Liver (tissue), 9 donors: Measurements from ENCODE around the gene SHOX. TPM values are rescaled to one million over a fixed set of nuclear protein-coding genes. Genes with fewer than 3 reads are reported as not detected.

Source experiments
- DNase-seq: peaks from one replicate; pipeline ENCODE4 v3.0.0-alpha.2; 2017; ENCODE audit warnings: low spot score
- H3K27ac ChIP-seq, 2 donors: one replicate each; pipeline ENCODE4 v1.7.0; 2013; ENCODE audit warnings: inconsistent platforms in 2 of 2, low read length in 2 of 2, control low read depth in 1 of 2, low read depth in 1 of 2, mild to moderate bottlenecking in 1 of 2
- H3K27me3 ChIP-seq, 4 donors: one replicate each; pipeline versions ENCODE4 v1.6.1 to v1.7.0; 2013; ENCODE audit warnings: low read length in 3 of 4, inconsistent platforms in 1 of 4, mild to moderate bottlenecking in 1 of 4, moderate library complexity in 1 of 4; ENCODE audit not compliant: control insufficient read depth in 4 of 4, insufficient read depth in 4 of 4
- H3K36me3 ChIP-seq, 4 donors: one replicate each; pipeline versions ENCODE4 v1.6.1 to v1.7.0; 2013; ENCODE audit warnings: low read length in 3 of 4, mild to moderate bottlenecking in 3 of 4, low read depth in 1 of 4, moderate library complexity in 1 of 4; ENCODE audit not compliant: control insufficient read depth in 4 of 4, insufficient read depth in 3 of 4
- H3K4me1 ChIP-seq, 4 donors: one replicate each; pipeline versions ENCODE4 v1.6.1 to v1.7.0; 2013; ENCODE audit warnings: low read length in 3 of 4, mild to moderate bottlenecking in 3 of 4, moderate library complexity in 1 of 4; ENCODE audit not compliant: control insufficient read depth in 4 of 4, insufficient read depth in 4 of 4
- H3K4me3 ChIP-seq, 3 donors: one replicate each; pipeline versions ENCODE4 v1.6.1 to v1.7.0; 2013; ENCODE audit warnings: low read length in 3 of 3, control low read depth in 1 of 3, low read depth in 1 of 3, mild to moderate bottlenecking in 1 of 3
- H3K9ac ChIP-seq, 2 donors: one replicate each; pipeline ENCODE4 v1.7.0; 2013; ENCODE audit warnings: low read length in 2 of 2, mild to moderate bottlenecking in 2 of 2, moderate library complexity in 2 of 2, control low read depth in 1 of 2, low read depth in 1 of 2
- H3K9me3 ChIP-seq, 4 donors: one replicate each; pipeline versions ENCODE4 v1.6.1 to v1.7.0; 2013; ENCODE audit warnings: low read length in 3 of 4; ENCODE audit not compliant: control insufficient read depth in 4 of 4
- CTCF ChIP-seq: fragments of 150-350 bp; IDR thresholded peaks from 2 replicates; pipeline ENCODE4 v1.5.1; 2017; ENCODE audit warnings: improper control_type of control experiment, low read depth, low read length; ENCODE audit not compliant: missing input control
- EGR1 ChIP-seq, 2 donors: IDR thresholded peaks; 2 replicates each; pipeline ENCODE4 v1.6.1; 2016 to 2018; ENCODE audit warnings: antibody characterized with exemption in 2 of 2, low read depth in 2 of 2
- FOXA1 ChIP-seq: IDR thresholded peaks from 2 replicates; pipeline ENCODE4 v1.6.1; 2016; ENCODE audit warnings: antibody characterized with exemption
- FOXA2 ChIP-seq: IDR thresholded peaks from 2 replicates; pipeline ENCODE4 v1.6.1; 2016; ENCODE audit warnings: antibody characterized with exemption
- GABPA ChIP-seq, 2 donors: IDR thresholded peaks in 1 of 2; conservative IDR thresholded peaks in 1 of 2; 2 replicates each; pipeline ENCODE4 v1.6.1; 2016; ENCODE audit warnings: antibody characterized with exemption in 2 of 2, mild to moderate bottlenecking in 1 of 2, moderate library complexity in 1 of 2
- HNF4A ChIP-seq, 2 donors: conservative IDR thresholded peaks; 2 replicates each; pipeline ENCODE4 v1.6.1; 2016; ENCODE audit warnings: antibody characterized with exemption in 2 of 2, mild to moderate bottlenecking in 2 of 2
- HNF4G ChIP-seq: IDR thresholded peaks from 2 replicates; pipeline ENCODE4 v1.6.1; 2016; ENCODE audit warnings: antibody characterized with exemption
- JUND ChIP-seq, 2 donors: IDR thresholded peaks; 2 replicates each; pipeline ENCODE4 v1.6.1; 2016; ENCODE audit warnings: antibody characterized with exemption in 2 of 2
- MAX ChIP-seq: IDR thresholded peaks from 2 replicates; pipeline ENCODE4 v1.6.1; 2016; ENCODE audit warnings: antibody characterized with exemption
- NR2F2 ChIP-seq: IDR thresholded peaks from 2 replicates; pipeline ENCODE4 v1.6.1; 2016; ENCODE audit warnings: antibody characterized with exemption
- REST ChIP-seq: IDR thresholded peaks from 2 replicates; pipeline ENCODE4 v1.6.1; 2016; ENCODE audit warnings: antibody characterized with exemption, mild to moderate bottlenecking
- RXRA ChIP-seq, 2 donors: IDR thresholded peaks; 2 replicates each; pipeline ENCODE4 v1.6.1; 2017 to 2018; ENCODE audit warnings: antibody characterized with exemption in 2 of 2, mild to moderate bottlenecking in 1 of 2
- SP1 ChIP-seq: IDR thresholded peaks from 2 replicates; pipeline ENCODE4 v1.6.1; 2018; ENCODE audit warnings: antibody characterized with exemption, mild to moderate bottlenecking
- TAF1 ChIP-seq: conservative IDR thresholded peaks from 2 replicates; pipeline ENCODE4 v1.6.1; 2016; ENCODE audit warnings: antibody characterized with exemption, mild to moderate bottlenecking
- YY1 ChIP-seq: IDR thresholded peaks from 2 replicates; pipeline ENCODE4 v1.6.1; 2016; ENCODE audit warnings: antibody characterized with exemption, mild to moderate bottlenecking
- ZBTB33 ChIP-seq: IDR thresholded peaks from 2 replicates; pipeline ENCODE4 v1.6.1; 2016; ENCODE audit warnings: antibody characterized with exemption
- WGBS: extraction: QIAGEN DNeasy Blood & Tissue Kit; methylation state at CpG from one replicate; pipeline ENCODE4 v1.1.7; 2013; 5-methylcytosine and 5-hydroxymethylcytosine counted together
- polyA plus RNA-seq, 2 donors: library from polyadenylated mRNA; stranded (reverse) in 1 of 2; unstranded in 1 of 2; fragments of 200-250 nt in 1 of 2; fragments of >200 nt in 1 of 2; fragmentation: Nextera tagmentation in 1 of 2; extraction: Ambion mirVana in 1 of 2; gene quantifications; one replicate each; pipeline versions ENCODE4 v1.2.1 to v1.2.3, GENCODE V29; 2013 to 2015
- total RNA-seq, 2 donors: library from RNA; depleted of rRNA; stranded (reverse); fragments of >200 nt; gene quantifications; one replicate each; pipeline ENCODE4 v1.2.3, GENCODE V29; 2014
- donor health status: healthy.
- donor health status: healthy.
- donor health status: healthy.
- donor health status: healthy.
- donor health status: healthy.

SHOX gene
- total and polyA plus RNA-seq, 4 donors = not detected

GRCh38 chrX:584572-584971 lies 46.0 kb upstream of the SHOX start:
- no peaks in the 10 kb centered on the region for H3K27me3 ChIP-seq
- no peak overlapping the region for H3K4me3 ChIP-seq
- no peak for DNase-seq
- H3K36me3 ChIP-seq = no peaks in the 10 kb centered on the region
- H3K9ac ChIP-seq = no peak overlapping the region
- H3K4me1 ChIP-seq = no peaks in the 10 kb centered on the region
- 31% methylated on average over 1 of the region's 1 CpG for WGBS
- H3K9me3 ChIP-seq = no peaks in the 10 kb centered on the region
- TF ChIP-seq EGR1 (IDR thresholded peaks at IDR 0.05; ENCODE audit: low read depth in 2 of 2) (no peak), CTCF (no peak), YY1 (no peak), JUND (IDR thresholded peaks at IDR 0.05) (no peak), MAX (no peak), TAF1 (no peak), FOXA2 (no peak), FOXA1 (no peak), REST (no peak), NR2F2 (no peak), HNF4A (conservative IDR thresholded peaks at IDR 0.05) (no peak), SP1 (no peak), HNF4G (no peak)
- H3K27ac ChIP-seq = no peak overlapping the region

- Histone ChIP-seq H3K9ac (no peak overlapping the region), H3K36me3 (no peaks in the 10 kb centered on the region), H3K27me3 (no peaks in the 10 kb centered on the region), H3K27ac (no peak overlapping the region), H3K4me1 (no peaks in the 10 kb centered on the region), H3K9me3 (no peaks in the 10 kb centered on the region), H3K4me3 (no peak overlapping the region)
- 48% methylated on average over 21 of the region's 21 CpGs for WGBS
- DNase-seq = no peak
- TF ChIP-seq REST (no peak), NR2F2 (no peak), TAF1 (no peak), GABPA (IDR thresholded peaks at IDR 0.05 in 1 of 2, conservative IDR thresholded peaks at IDR 0.05 in 1 of 2) (no peak), RXRA (IDR thresholded peaks at IDR 0.05) (no peak), HNF4A (conservative IDR thresholded peaks at IDR 0.05) (no peak), EGR1 (IDR thresholded peaks at IDR 0.05; ENCODE audit: low read depth in 2 of 2) (no peak), FOXA2 (no peak), CTCF (no peak), ZBTB33 (no peak), FOXA1 (no peak), JUND (IDR thresholded peaks at IDR 0.05) (no peak)
Observed at GRCh38 chrX:585115-585808, 45.3 kb upstream of the SHOX start.
